Right forelimb (tissue), 1 donor: Measurements from ENCODE around the gene GLRB.
"Not testable (repeated sequence)": the region's sequence is repeated elsewhere in the genome, so short reads cannot be mapped to it uniquely, and the experiment has no call there.

Experiments
- DNase-seq: peaks from one replicate; pipeline ENCODE4 v3.0.0-alpha.2; 2018

Gene GLRB

GRCh38 chr4:157141976-157142375, 66.0 kb downstream of the GLRB start:
- no peak for DNase-seq

GRCh38 chr4:157143369-157143768, 67.4 kb downstream of the GLRB start:
- no peak for DNase-seq

GRCh38 chr4:157151711-157152110, 75.8 kb downstream of the GLRB start:
- no peak for DNase-seq

- no peak for DNase-seq
Measured at GRCh38 chr4:157165935-157166610, 90.1 kb downstream of the GLRB start.

GRCh38 chr4:157170321-157170720, 94.4 kb downstream of the GLRB start:
- no peak for DNase-seq

- no peak for DNase-seq
Measured at GRCh38 chr4:157172011-157172410, 96.1 kb downstream of the GLRB start.

GRCh38 chr4:157180268-157180667, 104.3 kb downstream of the GLRB start:
- not testable (repeated sequence) for DNase-seq

GRCh38 chr4:157184300-157184699, 108.3 kb downstream of the GLRB start:
- no peak for DNase-seq

GRCh38 chr4:157185363-157185762, 109.4 kb downstream of the GLRB start:
- no peak for DNase-seq

- DNase-seq = no peak
Measured at GRCh38 chr4:157195374-157195773, 119.4 kb downstream of the GLRB start.

- DNase-seq = no peak
Measured at GRCh38 chr4:157196046-157196445, 120.1 kb downstream of the GLRB start.

GRCh38 chr4:157204634-157205244, 128.8 kb downstream of the GLRB start:
- no peak for DNase-seq

- no peak for DNase-seq
Measured at GRCh38 chr4:157217708-157218107, 141.8 kb downstream of the GLRB start.

- DNase-seq = no peak
Measured at GRCh38 chr4:157219711-157220370, 143.9 kb downstream of the GLRB start.

GRCh38 chr4:157220371-157220881, 144.5 kb downstream of the GLRB start, which contains the start of gene GRIA2:
GRIA2 (plus strand) TSS chr4:157220728; CDS start chr4:157221043, 315 bp downstream.
- DNase-seq = peak; percentile 91

- no peak for DNase-seq
Measured at GRCh38 chr4:157221426-157221894, 145.5 kb downstream of the GLRB start.
